ENCODE measurements around the gene RXRA.

Gene RXRA

DNA sequence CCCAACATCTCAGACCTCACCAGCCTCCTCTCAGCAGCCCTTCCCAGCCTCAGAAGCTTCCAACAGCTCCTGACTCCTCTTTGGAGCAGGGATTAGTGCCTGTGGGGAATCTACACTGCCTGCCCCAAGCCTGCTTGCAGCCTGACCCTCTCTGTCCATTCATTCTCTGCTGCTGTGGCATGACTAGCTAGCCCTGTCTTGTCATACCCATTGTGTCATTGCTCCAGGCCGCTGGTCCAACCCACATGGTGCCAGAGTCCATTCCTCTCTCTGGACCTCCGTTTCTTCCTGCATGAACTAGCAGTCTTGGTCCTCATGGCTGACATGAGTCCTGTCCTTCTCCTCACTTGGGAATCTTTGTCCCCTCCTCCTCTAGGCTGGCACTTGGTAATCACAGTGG lies 12.8 kb upstream of the RXRA start:
- DNase-seq: no peak

- no peak for DNase-seq
Observed at GRCh38 chr9:134314039-134314949, 12.0 kb upstream of the RXRA start.

- DNase-seq: no peak
Observed at GRCh38 chr9:134314950-134315715, 11.1 kb upstream of the RXRA start.

DNA sequence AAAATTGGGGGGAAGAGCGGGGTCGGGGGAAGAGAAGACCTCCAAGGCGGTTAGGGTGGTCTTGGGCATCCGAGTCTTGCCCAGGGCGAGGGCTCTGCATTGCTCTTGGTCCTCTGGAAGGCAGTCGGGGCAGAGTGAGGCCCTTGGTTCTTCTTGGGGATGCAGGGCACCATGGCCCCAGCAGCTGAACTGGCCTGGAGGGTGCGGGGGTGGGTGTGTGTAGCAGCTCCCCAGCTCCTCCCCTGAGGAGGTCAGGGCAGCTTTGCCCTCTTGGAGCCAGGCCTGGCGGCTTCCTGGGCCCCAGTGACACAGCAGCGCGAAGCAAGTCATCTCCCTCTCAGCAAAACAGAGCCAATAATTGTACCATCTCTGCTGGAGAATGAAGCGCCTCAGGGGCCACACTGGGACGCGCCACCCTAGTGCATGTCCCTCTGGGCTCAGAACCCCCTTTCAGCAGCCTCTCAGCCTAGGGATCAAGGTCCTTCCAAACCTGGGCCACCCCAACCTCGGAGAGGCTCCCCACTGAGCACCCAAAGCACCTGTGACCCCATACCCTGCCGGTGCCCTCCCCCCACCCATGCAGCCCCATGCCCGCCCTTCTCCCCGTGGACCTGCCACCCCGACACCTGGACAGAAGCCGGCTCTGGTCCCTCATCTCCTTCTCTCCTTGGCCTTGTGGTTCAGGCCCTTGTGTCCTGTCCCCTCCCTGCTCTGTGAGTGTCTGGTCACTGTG lies 10.4 kb upstream of the RXRA start:
- DNase-seq: no peak

DNA sequence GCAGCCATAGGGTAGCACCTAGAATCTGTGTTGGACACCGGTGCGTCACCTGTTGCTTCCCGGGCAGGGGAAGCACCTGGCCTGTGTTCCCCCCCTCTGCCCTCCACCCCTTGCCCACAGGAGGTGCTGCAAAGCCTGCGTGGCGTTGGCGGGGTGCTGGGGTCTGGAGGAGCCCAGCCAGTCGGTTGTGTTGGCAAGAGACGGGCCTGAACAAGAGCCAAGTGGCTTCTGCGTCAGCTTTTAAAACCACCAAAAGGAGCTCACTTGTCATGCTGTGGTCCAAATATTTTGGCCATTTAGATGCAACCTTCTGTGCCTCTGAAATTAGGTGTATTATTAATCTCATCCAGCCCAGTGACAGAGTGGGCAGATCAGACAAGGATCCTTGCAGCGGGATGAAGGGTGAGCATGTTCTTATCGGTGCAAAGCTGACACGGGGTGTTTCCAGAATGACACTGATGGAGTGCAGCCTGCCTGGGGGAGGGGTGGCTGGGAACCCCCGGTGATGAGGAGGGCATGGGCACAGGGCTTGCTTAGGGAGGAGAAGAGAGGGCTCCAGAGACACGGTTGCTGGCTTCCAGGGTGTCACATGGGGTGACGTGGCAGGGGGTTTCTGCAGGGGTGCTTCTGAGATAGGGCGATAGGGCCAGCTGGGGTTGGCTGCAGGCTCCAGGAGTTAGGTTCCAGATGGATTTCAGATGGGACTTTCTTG lies 9.7 kb upstream of the RXRA start:
- DNase-seq: no peak

DNA sequence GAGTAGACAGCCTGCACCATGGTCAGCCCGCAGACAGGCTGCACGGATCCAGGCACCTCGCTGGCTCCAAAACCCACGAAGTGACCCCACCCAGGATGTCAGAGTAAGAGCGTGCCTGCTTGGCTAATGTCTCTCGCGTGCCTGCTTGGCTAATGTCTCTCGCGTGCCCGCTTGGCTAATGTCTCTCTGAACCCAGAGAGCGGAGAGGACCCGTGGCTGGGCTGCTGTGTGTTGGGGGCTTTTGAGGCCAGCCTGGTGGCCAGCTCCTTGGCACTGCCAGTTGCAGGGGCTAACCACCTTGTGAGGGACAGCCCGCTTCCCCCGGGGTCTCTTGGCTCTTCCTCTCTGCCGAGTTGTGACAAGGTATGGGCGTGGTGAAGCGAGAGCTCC lies 8.9 kb upstream of the RXRA start:
- no peak for DNase-seq

- DNase-seq: no peak
Observed at GRCh38 chr9:134317790-134318414, 8.4 kb upstream of the RXRA start.

GRCh38 chr9:134318481-134318891 lies 7.8 kb upstream of the RXRA start:
- DNase-seq: no peak

DNA sequence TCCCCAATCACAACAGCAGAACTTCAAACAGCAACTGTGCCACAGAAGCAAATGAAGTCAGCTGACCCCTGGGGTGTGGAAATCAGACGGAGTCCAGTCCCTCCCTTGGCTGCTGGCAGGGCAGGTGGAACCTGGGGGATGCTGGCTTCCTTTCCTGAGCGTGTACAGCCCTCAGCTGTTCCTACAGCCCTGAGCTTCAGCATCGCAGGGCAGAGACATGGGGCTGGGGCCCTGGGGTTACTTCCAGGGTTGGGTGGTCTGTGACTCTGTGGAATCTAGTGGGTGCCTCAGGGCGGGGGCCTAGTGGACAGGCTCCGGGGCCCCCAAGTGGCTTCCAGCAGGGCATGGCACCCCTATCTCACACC lies 7.3 kb upstream of the RXRA start:
- no peak for DNase-seq

DNA sequence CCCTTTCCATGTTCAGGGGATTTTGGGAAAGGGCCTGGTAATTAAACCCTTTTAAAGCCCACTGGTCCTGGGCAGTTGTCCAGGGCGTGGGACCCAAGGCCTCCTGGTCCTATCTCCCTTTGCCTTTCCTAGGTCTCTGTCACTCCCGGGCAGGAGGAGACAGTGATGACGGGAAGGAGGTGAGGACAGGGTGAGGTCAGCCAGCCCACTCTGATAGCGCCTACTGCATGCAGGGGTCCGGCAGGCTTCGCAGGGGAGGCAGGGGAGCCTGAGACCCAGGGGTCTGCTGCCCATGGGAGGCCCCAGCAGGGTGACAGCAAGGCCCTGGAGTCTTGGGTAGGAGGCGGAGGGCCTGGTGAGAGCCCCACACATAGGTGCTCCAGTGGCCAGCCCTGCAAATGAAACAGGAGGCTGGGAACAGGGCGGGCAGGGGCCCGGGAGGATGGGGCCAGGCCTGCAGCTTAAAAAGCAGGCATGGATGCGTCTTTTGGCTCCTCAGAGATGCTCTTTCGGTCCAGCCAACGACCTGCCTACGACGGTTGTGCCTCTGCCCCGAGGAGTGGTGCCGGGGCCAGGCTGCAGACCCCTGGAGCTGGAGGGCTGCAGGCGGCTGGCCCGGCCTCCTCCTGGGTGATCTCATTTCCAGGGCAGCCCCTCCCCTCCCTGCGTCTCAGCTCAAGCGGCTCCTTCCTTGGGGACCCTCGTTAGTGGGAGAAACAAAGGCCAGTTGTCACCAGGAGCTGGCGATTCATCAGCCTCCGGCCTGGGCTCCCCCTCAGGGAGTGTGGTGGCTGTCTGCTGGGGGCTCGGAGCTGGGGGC lies 6.7 kb upstream of the RXRA start:
- no peak for DNase-seq

GRCh38 chr9:134320126-134320867 lies 6.0 kb upstream of the RXRA start:
- DNase-seq: no peak

GRCh38 chr9:134320868-134321471 lies 5.3 kb upstream of the RXRA start:
- DNase-seq: no peak

DNA sequence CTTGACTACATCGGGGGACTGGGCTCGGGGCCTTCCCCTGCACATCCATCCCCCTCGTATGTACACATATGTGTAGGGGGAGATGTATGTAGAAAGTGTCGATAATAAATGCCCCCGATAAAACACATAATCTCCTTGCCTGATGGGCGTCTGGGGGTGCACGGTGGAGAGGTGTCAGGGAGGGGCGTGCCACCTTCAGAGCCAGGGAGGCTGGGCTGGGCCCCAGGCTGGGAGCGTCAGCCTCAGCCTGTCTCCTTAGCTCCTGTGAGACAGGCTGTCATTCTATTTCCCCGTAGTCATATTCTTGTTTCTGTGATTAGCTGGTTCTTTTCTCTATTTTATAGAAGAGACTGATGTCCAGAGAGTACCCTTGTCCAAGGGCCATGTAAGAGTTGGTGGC lies 4.7 kb upstream of the RXRA start:
- DNase-seq: no peak

- DNase-seq: no peak
Observed at GRCh38 chr9:134321946-134322741, 4.1 kb upstream of the RXRA start.

GRCh38 chr9:134322781-134323241 lies 3.4 kb upstream of the RXRA start:
- DNase-seq: no peak

DNA sequence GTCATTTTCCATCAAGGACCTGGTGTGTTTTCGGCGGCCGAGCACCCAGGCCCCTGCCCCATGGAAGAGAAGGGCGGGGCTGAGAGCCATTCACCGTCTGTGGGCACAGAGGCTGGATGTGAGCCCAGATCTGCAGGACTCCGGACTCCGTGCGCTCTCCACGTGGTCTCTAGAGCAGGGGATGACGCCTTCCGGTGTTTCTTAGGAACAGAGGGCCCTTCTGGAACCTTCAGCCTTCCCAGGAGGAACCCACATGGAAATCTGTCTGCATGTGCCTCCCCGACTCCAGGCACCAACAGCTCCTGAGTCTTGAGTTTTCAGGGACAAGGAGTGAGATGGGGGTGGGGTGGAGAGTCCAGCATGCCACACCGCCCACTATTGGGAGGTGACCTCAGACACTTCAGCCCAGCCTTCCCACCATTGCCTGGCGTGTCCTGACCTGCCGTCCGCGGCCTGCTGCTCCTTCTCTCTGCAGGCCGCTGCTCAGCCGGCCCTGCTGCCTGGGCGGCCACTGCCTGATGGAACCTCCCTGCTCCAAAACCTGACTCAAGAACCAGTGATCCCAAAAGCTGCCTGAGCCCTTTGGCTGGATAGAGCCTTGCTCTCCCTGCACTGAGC lies 2.4 kb upstream of the RXRA start:
- DNase-seq: no peak

GRCh38 chr9:134324359-134325095 lies 1.7 kb upstream of the RXRA start:
- peak in 1 of 2 experiments; percentile 13 for DNase-seq

Measured in activated CD4-positive, alpha-beta T cell treated with anti-CD3 and anti-CD28 coated beads, Interleukin-2, amount 50 U/mL, for 4 hours (primary cell).